ENCODE measurements around the gene ALPK1.
A peak's percentile ranks its signal among the peaks of the same experiment; 100 is the strongest.
"Not testable (repeated sequence)": the region's sequence is repeated elsewhere in the genome, so short reads cannot be mapped to it uniquely, and the experiment has no call there.

The ALPK1 gene

GRCh38 chr4:112381996-112382692 lies 85.0 kb downstream of the ALPK1 start:
- DNase-seq: no peak

GRCh38 chr4:112386071-112386470 lies 88.9 kb downstream of the ALPK1 start:
- DNase-seq: no peak

DNA sequence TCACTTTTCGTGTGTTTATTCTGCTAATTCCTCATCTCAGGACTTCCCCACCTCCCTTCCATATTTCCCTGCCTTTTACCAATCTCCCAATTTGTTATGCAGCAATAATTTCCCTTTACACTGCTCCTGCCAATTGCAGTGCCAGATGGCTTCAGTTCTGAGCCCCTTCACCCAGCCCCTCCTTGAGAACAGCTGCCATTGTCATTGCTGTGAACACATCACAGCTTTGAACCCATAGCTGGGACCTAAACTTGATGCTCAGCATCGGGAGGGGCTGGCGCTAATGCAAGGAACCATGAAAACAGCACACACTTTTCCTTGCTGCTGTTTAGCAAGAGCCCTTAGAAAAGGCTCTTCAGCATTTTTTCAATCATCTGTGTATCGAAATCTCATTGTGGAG lies 104.9 kb downstream of the ALPK1 start:
- no peak for DNase-seq

- DNase-seq: no peak
Observed at GRCh38 chr4:112403101-112403945, 106.2 kb downstream of the ALPK1 start.

DNA sequence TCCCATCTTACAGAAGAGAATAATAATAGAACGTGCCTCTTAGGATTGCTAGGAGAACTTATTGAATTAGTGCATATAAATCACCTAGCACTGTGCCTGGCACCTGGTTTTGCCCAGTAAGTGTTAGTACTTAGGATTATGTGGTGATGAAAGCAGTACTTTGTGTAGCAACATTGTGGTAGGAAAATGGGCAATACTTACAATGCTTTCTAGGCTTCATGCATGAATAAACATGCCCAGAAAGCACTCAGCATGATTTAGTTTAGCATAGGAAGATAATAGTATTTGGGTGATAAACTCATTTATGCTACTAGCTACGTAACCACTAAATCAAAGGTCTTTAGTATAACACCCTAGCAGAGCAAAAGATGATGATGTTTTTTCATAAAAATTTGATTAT lies 113.2 kb downstream of the ALPK1 start:
- DNase-seq: no peak

DNA sequence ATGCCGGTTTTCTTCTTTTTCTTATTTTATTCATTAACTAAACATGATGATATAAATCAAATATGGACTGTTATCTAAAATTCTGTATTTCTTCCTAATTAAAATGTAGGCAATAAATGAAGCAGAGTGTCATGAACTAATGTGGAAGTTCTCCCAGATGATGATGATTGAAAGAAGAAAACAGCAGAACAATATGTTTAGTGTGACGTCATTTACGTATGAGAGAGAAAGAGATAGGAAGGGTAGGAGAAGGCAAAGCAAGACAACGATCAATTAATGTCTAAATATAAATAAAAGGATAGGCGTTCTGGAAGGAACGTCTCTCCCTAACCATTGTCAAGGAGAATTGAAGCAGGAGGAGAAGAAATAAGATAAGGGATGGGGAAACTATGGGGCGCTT lies 113.6 kb downstream of the ALPK1 start:
- DNase-seq: no peak

DNA sequence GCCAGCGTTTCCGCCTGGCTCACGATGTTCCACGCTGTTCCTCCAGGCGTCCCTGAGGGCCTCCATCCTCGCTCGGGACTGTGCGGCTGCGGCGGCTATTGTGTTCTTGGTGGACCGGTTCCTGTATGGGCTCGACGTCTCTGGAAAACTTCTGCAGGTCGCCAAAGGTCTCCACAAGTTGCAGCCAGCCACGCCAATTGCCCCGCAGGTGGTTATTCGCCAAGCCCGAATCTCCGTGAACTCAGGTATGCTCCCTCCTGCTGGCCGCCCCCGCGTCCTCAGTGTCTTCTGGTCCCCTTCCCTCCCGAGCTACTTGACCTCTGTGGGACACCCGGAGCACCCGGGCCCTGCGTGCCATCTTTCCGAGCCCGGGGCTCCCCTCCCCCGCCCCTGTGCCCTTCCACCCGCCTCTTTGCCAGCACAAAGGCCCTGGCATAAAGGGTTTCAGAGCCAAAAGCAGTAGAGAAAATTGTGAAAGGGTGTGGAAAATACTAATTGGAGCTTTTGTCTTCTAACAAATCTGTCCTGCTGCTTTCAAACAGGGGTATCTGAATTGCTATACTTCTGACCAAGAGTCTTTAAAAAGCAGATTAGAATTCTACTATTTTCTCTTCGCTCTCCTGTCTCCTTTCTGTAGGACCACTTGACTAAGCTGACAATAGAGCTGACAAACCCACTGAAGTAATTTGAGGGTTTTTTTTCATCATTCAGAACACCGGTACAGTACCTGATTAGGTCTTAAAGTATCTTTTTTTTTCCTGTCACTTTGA lies 114.8 kb downstream of the ALPK1 start:
- DNase-seq: no peak

DNA sequence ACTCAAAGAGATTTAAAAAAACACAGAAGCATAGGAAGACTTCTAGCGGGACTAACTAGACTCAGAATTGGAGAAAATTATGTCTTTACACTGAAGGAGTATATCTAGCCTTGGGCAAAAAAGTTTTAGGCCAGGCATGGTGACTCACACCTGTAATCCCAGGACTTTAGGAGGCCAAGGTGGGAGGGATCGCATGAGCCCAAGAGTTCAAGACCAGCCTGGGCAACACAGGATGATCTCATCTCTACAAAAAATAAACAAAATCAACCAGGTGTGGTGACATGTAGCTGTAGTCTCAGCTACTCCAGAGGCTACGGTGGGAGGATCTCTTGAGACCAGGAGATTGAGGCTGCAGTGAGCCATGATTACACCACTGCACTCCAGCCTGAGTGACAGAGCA lies 119.3 kb downstream of the ALPK1 start:
- no peak for DNase-seq

DNA sequence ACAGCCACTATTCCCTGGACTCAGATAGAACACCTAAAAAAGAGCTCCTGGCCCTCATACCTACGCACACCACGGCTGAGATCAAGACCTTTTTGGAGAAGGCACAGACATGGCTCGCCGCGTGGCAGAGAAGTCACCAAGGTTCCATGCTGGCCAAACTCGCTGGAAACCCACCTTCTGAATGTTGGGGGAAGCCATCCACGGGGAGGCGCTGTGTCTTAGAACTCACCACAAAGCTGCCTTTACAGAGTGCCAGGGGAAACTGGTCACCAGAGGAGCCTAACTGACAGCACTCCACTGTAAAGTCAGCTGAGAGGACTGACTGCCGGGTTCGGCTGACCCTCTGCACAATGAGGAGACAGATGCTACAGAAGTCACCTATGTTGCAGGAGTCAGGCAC lies 120.9 kb downstream of the ALPK1 start:
- no peak for DNase-seq

GRCh38 chr4:112421911-112422310 lies 124.7 kb downstream of the ALPK1 start:
- no peak for DNase-seq

DNA sequence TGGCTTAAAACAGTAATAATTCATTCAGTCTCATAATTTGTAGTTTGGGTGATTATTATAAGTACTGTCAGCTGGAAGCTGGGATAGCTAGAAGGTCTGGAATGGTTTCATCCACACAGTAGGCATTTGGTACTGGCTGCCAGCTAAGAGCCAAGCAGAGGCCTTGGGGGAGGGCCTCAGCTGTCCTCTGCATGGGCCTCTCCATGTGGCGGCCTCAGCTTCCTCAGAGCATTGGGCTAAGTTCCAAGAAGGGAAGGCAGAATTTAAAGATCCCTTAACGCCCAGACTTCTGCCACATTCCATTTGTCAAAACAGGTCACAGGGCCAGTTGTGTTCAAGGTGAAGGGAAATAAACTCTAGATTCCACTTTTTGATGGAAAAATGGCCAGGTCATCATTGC lies 125.5 kb downstream of the ALPK1 start:
- peak; percentile 4 for DNase-seq

DNA sequence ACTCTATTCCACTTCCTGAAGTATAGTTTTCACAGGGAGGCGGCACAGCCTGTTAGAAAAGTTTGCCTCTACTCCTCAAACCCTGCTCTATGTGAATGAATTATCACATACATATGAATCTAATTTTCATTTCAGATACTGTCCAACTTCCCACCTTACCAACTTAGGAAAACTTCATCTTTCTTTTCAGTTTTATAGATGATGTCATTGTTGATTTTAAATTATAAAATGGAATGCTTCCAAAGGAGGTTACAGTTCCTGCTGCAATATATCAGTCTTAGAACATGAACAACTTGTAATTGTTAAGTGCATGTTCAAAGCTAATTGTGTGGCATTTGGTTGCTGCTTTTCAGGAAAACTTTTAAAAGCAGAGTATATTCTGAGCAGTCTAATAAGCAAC lies 126.4 kb downstream of the ALPK1 start:
- no peak for DNase-seq

GRCh38 chr4:112425823-112426222 lies 128.7 kb downstream of the ALPK1 start:
- DNase-seq: no peak

GRCh38 chr4:112426416-112426815 lies 129.2 kb downstream of the ALPK1 start:
- DNase-seq: no peak

DNA sequence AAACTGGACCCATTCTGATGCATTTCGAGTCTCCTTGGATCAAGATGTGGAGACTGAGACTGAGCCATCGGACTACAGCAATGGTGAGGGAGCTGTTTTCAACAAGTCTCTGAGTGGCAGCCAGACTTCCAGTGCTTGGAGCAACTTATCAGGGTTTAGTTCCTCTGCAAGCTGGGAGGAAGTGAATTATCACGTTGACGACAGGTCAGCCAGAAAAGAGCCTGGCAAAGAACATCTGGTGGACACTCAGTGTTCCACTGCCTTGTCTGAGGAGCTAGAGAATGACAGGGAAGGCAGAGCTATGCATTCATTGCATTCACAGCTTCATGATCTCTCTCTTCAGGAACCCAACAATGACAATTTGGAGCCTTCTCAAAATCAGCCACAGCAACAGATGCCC lies 134.0 kb downstream of the ALPK1 start:
- DNase-seq: peak; percentile 7

- DNase-seq: no peak
Observed at GRCh38 chr4:112436987-112437386, 139.8 kb downstream of the ALPK1 start.

DNA sequence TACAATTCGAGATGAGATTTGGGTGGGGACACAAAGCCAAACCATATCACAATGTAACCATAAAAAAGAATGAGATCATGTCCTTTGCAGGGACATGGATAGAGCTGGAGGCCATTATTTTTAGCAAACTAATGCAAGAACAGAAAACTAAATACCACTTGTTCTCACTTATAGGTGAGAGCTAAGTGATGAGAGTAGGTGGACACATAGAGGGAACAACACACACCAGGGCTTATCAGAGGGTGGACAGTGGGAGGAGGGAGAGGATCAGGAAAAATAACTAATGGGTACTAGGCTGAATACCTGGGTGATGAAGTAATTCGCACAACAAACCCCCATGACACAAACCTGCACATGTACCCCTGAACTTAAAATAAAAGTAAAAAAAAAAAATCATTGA lies 145.1 kb downstream of the ALPK1 start:
- DNase-seq: not testable (repeated sequence)

- DNase-seq: peak; percentile 3
Observed at GRCh38 chr4:112448306-112449132, 151.3 kb downstream of the ALPK1 start.

DNA sequence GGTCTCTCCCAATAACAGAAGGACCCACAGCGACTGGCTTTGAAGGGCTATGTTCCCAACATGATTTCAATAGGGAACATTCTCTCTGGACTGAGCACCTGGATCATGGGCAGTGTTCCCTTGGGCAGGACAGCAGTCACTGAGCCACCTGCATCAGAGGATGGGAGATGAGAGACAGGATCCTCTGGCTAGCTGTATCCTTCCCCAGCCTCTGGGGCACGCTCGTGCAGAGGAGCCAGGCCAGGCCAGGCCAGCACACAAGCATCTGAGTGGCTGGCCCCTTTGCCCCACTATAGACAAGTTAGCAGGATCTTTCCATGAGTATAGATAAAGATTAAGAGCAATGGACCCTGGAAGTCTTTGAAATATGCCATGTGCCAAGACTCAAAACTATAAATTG lies 152.5 kb downstream of the ALPK1 start:
- no peak for DNase-seq

DNA sequence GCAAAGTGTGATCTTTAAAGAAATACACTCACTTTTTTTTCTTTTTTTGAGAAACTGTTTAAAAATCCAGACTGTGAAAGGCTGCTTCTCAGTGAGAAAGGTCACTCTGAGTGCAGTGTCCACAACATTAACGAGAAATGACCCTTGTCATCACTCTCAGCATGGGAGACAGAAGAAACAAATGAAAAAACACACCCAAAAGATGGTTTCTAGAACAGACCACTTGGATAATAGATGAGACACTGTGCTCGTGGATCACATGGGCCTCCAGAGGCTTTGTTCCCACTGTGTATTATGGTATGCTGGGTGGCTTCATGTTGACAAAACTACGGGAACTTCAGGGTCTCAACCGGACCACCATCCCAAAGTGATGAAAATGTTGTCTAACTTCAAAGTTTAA lies 153.9 kb downstream of the ALPK1 start:
- no peak for DNase-seq

- no peak for DNase-seq
Observed at GRCh38 chr4:112451831-112452230, 154.7 kb downstream of the ALPK1 start.

- DNase-seq: no peak
Observed at GRCh38 chr4:112453321-112453720, 156.2 kb downstream of the ALPK1 start.

DNA sequence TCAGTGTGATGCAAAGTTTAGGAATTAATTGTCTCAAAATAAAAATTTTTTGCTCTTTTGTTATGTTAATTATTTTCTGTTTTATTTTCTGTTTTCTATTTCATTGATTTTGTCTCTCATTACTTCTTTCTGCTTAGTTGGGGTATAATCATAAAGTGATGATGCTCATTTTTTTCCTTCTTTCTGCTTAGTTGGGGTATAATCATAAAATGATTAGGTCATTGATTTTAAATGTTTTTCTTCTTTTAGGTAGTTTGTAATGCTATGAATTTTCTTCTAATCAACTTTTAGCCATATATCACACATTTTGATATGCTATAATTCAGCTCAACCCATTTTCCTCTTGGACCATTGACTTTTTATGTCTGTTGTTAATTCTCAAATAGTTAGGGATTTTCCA lies 175.1 kb downstream of the ALPK1 start:
- DNase-seq: no peak
